HCT116 (cell line): ENCODE data around the gene SNAP47. TPM values are rescaled to one million over a fixed set of nuclear protein-coding genes. Genes with fewer than 3 reads are reported as not detected.

ENCODE experiments used
- ATAC-seq: fragments of 200-7000 bp; cut with Tn5 transposase; 2 replicates; pipeline ENCODE4 v1.9.1; 2020; ENCODE audit warnings: mild to moderate bottlenecking, moderate library complexity
- BruUV-seq: library from RNA; stranded (reverse); fragments of 400-500 nt; replicated peaks from 2 replicates; lab custom pipeline; 2021; lab: Mats Ljungman, UMichigan
- CTCF ChIA-PET: fragments of 300-600 bp; sonication (Branson Sonifier 250); formaldehyde crosslinking; loops from one replicate; lab custom pipeline; 2021; ENCODE audit warnings: antibody characterized with exemption; lab: Charles Lee
- POLR2A ChIA-PET: fragments of 300-600, 350-600 bp; sonication (Branson Sonifier 250); formaldehyde crosslinking; loops from one replicate; lab custom pipeline; 2021; ENCODE audit warnings: antibody characterized with exemption; lab: Charles Lee
- RAD21 ChIA-PET, 2 experiments: fragments of 300-600 bp; sonication (Branson Sonifier 250); formaldehyde crosslinking; loops; one replicate each; lab custom pipeline; 2023; ENCODE audit warnings: low total read pairs in 2 of 2; ENCODE audit not compliant: uncharacterized antibody in 2 of 2, unreplicated experiment in 2 of 2, low non-redundant PET in 1 of 2; lab: Charles Lee
- DNase-seq: peaks from one replicate; pipeline ENCODE4 v3.0.0-alpha.2; 2010; ENCODE audit warnings: low read depth, low spot score
- H2AFZ ChIP-seq: fragments of 200-600 bp; shearing (Covaris generic), sonication (generic); 2 replicates; pipeline ENCODE4 v1.6.1; 2017; ENCODE audit warnings: low read depth, mixed run types, mixed read lengths, antibody characterized with exemption, low read length; ENCODE audit not compliant: poor library complexity, severe bottlenecking
- H3K27ac ChIP-seq: 2 replicates; pipeline ENCODE4 v1.5.1; 2012; ENCODE audit warnings: low read depth, low read length
- H3K27me3 ChIP-seq: fragments of 200-600 bp; sonication (generic); 2 replicates; pipeline ENCODE4 v1.6.1; 2016; ENCODE audit warnings: mixed run types, low read length, mixed read lengths; ENCODE audit not compliant: insufficient read depth
- H3K36me3 ChIP-seq, 2 experiments: fragments of 200-500 bp in 1 of 2; fragments of 200-600 bp in 1 of 2; sonication (Bioruptor generic) in 1 of 2; sonication (generic) in 1 of 2; 2 replicates each; pipeline versions ENCODE4 v1.5.1 to v1.6.1; 2014 to 2016; ENCODE audit warnings: low read length in 2 of 2, inconsistent platforms in 1 of 2, mixed read lengths in 1 of 2, mixed run types in 1 of 2; ENCODE audit not compliant: insufficient read depth in 2 of 2, control insufficient read depth in 1 of 2
- H3K4me1 ChIP-seq, 2 experiments: fragments of 200-600 bp in 1 of 2; sonication (generic) in 1 of 2; 2 replicates each; pipeline versions ENCODE4 v1.5.1 to v1.6.1; 2012 to 2017; ENCODE audit warnings: low read length in 2 of 2, inconsistent platforms in 1 of 2, mild to moderate bottlenecking in 1 of 2, mixed read lengths in 1 of 2, mixed run types in 1 of 2, moderate library complexity in 1 of 2; ENCODE audit not compliant: insufficient read depth in 2 of 2, control insufficient read depth in 1 of 2
- H3K4me2 ChIP-seq: fragments of 200-600 bp; sonication (generic); 2 replicates; pipeline ENCODE4 v1.6.1; 2017; ENCODE audit warnings: mixed run types, low read length, mixed read lengths
- H3K4me3 ChIP-seq, 2 experiments: fragments of 200-600 bp in 1 of 2; sonication (generic) in 1 of 2; replicated peaks in 1 of 2; 2 replicates each; pipeline ENCODE4 v1.5.1; 2011 to 2016; ENCODE audit warnings: low read length in 2 of 2, control low read depth in 1 of 2, low read depth in 1 of 2, mild to moderate bottlenecking in 1 of 2, mixed read lengths in 1 of 2, mixed run types in 1 of 2
- H3K79me2 ChIP-seq: fragments of 200-600 bp; sonication (generic); 2 replicates; pipeline ENCODE4 v1.6.1; 2017; ENCODE audit warnings: mild to moderate bottlenecking, mixed run types, low read length, moderate library complexity, mixed read lengths; ENCODE audit not compliant: insufficient read depth
- H3K9ac ChIP-seq: fragments of 200-600 bp; sonication (generic); 2 replicates; pipeline ENCODE4 v1.6.1; 2016; ENCODE audit warnings: low read length, mixed read lengths
- H3K9me2 ChIP-seq: fragments of 200-600 bp; sonication (generic), shearing (Covaris generic); 2 replicates; pipeline ENCODE4 v1.6.1; 2017; ENCODE audit warnings: mixed run types, mild to moderate bottlenecking, moderate library complexity; ENCODE audit not compliant: insufficient read depth
- H3K9me3 ChIP-seq, 2 experiments: fragments of 200-500 bp in 1 of 2; fragments of 200-600 bp in 1 of 2; sonication (Bioruptor generic) in 1 of 2; sonication (generic) in 1 of 2; 2 replicates each; pipeline ENCODE4 v1.6.1; 2014 to 2017; ENCODE audit warnings: low read length in 2 of 2, mixed read lengths in 2 of 2, inconsistent platforms in 1 of 2, low read depth in 1 of 2, mild to moderate bottlenecking in 1 of 2, mixed run types in 1 of 2, moderate library complexity in 1 of 2; ENCODE audit not compliant: control insufficient read depth in 1 of 2, insufficient read depth in 1 of 2
- H4K20me1 ChIP-seq: fragments of 200-600 bp; sonication (generic), shearing (Covaris generic); 2 replicates; pipeline ENCODE4 v1.6.1; 2017; ENCODE audit warnings: mixed run types, mild to moderate bottlenecking, moderate library complexity; ENCODE audit not compliant: insufficient read depth
- ATF3 ChIP-seq: IDR thresholded peaks from 2 replicates; pipeline ENCODE4 v1.6.1; 2012
- CEBPB ChIP-seq: IDR thresholded peaks from 2 replicates; pipeline ENCODE4 v1.6.1; 2012; ENCODE audit warnings: low read depth
- EGR1 ChIP-seq: IDR thresholded peaks from 2 replicates; pipeline ENCODE4 v1.6.1; 2012; ENCODE audit warnings: low read depth
- ELF1 ChIP-seq: IDR thresholded peaks from 2 replicates; pipeline ENCODE4 v1.6.1; 2012; ENCODE audit warnings: low read depth, borderline replicate concordance
- EZH2 ChIP-seq: fragments of 200-600 bp; sonication (generic); IDR thresholded peaks from 2 replicates; pipeline ENCODE4 v1.6.1; 2017; ENCODE audit warnings: antibody characterized with exemption, mixed run types
- EZH2phosphoT487 ChIP-seq: fragments of 200-600 bp; IDR thresholded peaks from 2 replicates; pipeline ENCODE4 v1.6.1; 2018; ENCODE audit warnings: antibody characterized with exemption, borderline replicate concordance
- FOSL1 ChIP-seq: IDR thresholded peaks from 2 replicates; pipeline ENCODE4 v1.6.1; 2012; ENCODE audit warnings: low read depth
- MAX ChIP-seq: IDR thresholded peaks from 2 replicates; pipeline ENCODE4 v1.6.1; 2012
- POLR2A ChIP-seq: IDR thresholded peaks from 2 replicates; pipeline ENCODE4 v1.7.0; 2011; ENCODE audit warnings: borderline replicate concordance; ENCODE audit not compliant: insufficient read depth, insufficient read length; ENCODE audit errors: extremely low read depth
- SIN3A ChIP-seq: IDR thresholded peaks from 2 replicates; pipeline ENCODE4 v1.6.1; 2012; ENCODE audit warnings: low read depth
- TCF7L2 ChIP-seq: IDR thresholded peaks from 2 replicates; pipeline ENCODE4 v1.7.0; 2011; ENCODE audit warnings: borderline replicate concordance, inconsistent platforms; ENCODE audit not compliant: insufficient read depth, insufficient read length; ENCODE audit errors: extremely low read depth
- ZBTB33 ChIP-seq: IDR thresholded peaks from 2 replicates; pipeline ENCODE4 v1.6.1; 2011; ENCODE audit warnings: mild to moderate bottlenecking, low read length, moderate library complexity; ENCODE audit not compliant: insufficient replicate concordance; ENCODE audit errors: extremely low read depth
- ZFX ChIP-seq: fragments of 450-650 bp; IDR thresholded peaks from 2 replicates; pipeline ENCODE4 v1.6.1; 2017
- ZNF274 ChIP-seq: fragments of 200-500 bp; sonication (Bioruptor generic); IDR thresholded peaks from 2 replicates; pipeline ENCODE4 v1.6.1; 2014; ENCODE audit warnings: mild to moderate bottlenecking, low read depth, low read length, inconsistent platforms
- intact Hi-C: fragments of 100-400 bp; cut with micrococcal nuclease; formaldehyde crosslinking; loops from 2 replicates; pipeline ENCODE4 v1.10.0; 2022
- total RNA-seq: library from RNA; stranded (reverse); gene quantifications from one replicate; pipeline ENCODE4 v1.2.1, GENCODE V29; 2021; ENCODE audit not compliant: unreplicated experiment
- TF ChIP-seq, protein P1 (sequence below): IDR thresholded peaks from 2 replicates; pipeline ENCODE4 v1.6.1; 2012; ENCODE audit warnings: low read depth
- TF ChIP-seq, protein P2 (sequence below), 3 experiments: fragments of 200-600 bp in 1 of 3; sonication (generic) in 1 of 3; IDR thresholded peaks in 2 of 3; conservative IDR thresholded peaks in 1 of 3; 2 replicates each; pipeline ENCODE4 v1.5.1; 2012 to 2017; ENCODE audit warnings: low read depth in 2 of 3, low read length in 2 of 3, antibody characterized with exemption in 1 of 3, borderline replicate concordance in 1 of 3, control low read depth in 1 of 3, mild to moderate bottlenecking in 1 of 3, mixed read lengths in 1 of 3, mixed run types in 1 of 3, moderate library complexity in 1 of 3; ENCODE audit not compliant: insufficient read depth in 1 of 3

SNAP47 gene
- total RNA-seq, 1 experiment from 2014 or later = 37.9 TPM

GRCh38 chr1:227774051-227774731, 39.0 kb downstream of the SNAP47 start:
- ATAC-seq = no peak
- ChIA-PET POLR2A (no interaction called here), CTCF (no interaction called here), RAD21 (no interaction called here)
- Histone ChIP-seq H3K4me2 (no peak overlapping the region), H4K20me1 (no peaks in the 10 kb centered on the region), H3K9me3 (no peaks in the 10 kb centered on the region), H3K27me3 (no peaks in the 10 kb centered on the region), H3K9me2 (no peaks in the 10 kb centered on the region), H3K79me2 (no peaks in the 10 kb centered on the region), H2AFZ (no peak overlapping the region), H3K27ac (no peak overlapping the region), H3K36me3 (no peaks in the 10 kb centered on the region), H3K4me1 (no peaks in the 10 kb centered on the region), H3K9ac (no peak overlapping the region), H3K4me3 (no peak overlapping the region)
- BruUV-seq = no TSS peak
- DNase-seq = no peak
- TF ChIP-seq TCF7L2 = no peak
- no peak for TF ChIP-seq ELF1
- no peak for TF ChIP-seq MAX
- TF ChIP-seq, protein P1, sequence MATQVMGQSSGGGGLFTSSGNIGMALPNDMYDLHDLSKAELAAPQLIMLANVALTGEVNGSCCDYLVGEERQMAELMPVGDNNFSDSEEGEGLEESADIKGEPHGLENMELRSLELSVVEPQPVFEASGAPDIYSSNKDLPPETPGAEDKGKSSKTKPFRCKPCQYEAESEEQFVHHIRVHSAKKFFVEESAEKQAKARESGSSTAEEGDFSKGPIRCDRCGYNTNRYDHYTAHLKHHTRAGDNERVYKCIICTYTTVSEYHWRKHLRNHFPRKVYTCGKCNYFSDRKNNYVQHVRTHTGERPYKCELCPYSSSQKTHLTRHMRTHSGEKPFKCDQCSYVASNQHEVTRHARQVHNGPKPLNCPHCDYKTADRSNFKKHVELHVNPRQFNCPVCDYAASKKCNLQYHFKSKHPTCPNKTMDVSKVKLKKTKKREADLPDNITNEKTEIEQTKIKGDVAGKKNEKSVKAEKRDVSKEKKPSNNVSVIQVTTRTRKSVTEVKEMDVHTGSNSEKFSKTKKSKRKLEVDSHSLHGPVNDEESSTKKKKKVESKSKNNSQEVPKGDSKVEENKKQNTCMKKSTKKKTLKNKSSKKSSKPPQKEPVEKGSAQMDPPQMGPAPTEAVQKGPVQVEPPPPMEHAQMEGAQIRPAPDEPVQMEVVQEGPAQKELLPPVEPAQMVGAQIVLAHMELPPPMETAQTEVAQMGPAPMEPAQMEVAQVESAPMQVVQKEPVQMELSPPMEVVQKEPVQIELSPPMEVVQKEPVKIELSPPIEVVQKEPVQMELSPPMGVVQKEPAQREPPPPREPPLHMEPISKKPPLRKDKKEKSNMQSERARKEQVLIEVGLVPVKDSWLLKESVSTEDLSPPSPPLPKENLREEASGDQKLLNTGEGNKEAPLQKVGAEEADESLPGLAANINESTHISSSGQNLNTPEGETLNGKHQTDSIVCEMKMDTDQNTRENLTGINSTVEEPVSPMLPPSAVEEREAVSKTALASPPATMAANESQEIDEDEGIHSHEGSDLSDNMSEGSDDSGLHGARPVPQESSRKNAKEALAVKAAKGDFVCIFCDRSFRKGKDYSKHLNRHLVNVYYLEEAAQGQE = no peak
- no peak for TF ChIP-seq FOSL1
- TF ChIP-seq, protein P2, sequence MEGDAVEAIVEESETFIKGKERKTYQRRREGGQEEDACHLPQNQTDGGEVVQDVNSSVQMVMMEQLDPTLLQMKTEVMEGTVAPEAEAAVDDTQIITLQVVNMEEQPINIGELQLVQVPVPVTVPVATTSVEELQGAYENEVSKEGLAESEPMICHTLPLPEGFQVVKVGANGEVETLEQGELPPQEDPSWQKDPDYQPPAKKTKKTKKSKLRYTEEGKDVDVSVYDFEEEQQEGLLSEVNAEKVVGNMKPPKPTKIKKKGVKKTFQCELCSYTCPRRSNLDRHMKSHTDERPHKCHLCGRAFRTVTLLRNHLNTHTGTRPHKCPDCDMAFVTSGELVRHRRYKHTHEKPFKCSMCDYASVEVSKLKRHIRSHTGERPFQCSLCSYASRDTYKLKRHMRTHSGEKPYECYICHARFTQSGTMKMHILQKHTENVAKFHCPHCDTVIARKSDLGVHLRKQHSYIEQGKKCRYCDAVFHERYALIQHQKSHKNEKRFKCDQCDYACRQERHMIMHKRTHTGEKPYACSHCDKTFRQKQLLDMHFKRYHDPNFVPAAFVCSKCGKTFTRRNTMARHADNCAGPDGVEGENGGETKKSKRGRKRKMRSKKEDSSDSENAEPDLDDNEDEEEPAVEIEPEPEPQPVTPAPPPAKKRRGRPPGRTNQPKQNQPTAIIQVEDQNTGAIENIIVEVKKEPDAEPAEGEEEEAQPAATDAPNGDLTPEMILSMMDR (IDR thresholded peaks at IDR 0.05 in 2 of 3, conservative IDR thresholded peaks at IDR 0.05 in 1 of 3; ENCODE audit: borderline replicate concordance in 1 of 3, insufficient read depth in 1 of 3, low read depth in 2 of 3, low read length in 2 of 3) = no peak
- no peak for TF ChIP-seq ZBTB33
- no peak for TF ChIP-seq ZFX
- no peak for TF ChIP-seq ZNF274
- TF ChIP-seq EZH2 = no peak
- no peak for TF ChIP-seq EZH2phosphoT487
- TF ChIP-seq POLR2A = no peak
- TF ChIP-seq CEBPB = no peak
- TF ChIP-seq SIN3A = no peak
- no peak for TF ChIP-seq ATF3
- TF ChIP-seq EGR1 = no peak
- intact Hi-C loops = no loop called here
